Femur (tissue), 1 donor: Measurements from ENCODE around the gene SLC25A21.

Source experiments
- DNase-seq: peaks from one replicate; pipeline ENCODE4 v3.0.0-alpha.2; 2017

The SLC25A21 gene

DNA sequence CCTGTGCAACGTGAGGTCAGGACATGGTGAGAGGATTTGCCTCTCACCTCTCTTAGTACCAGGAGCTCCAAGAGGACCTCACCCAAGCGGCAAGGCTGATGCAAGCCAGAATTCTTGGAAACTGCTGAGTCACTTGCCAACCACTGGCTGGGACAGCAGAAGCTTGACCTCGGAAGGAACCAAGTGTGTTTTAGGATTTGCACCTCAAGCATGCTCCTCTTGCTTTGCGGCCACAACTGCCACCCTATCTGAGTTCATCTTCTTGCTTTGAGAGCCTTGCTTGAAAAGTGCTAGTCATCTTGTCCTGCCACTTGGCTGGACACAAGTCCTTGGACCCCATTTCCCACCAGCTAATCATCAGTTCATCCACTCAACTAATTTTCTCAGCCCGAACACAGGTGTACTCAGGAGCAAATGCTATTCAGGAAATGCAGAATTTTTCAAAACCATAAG is 195.8 kb downstream of the SLC25A21 start:
- no peak for DNase-seq

- DNase-seq: no peak
These were observed 196.6 kb downstream of the SLC25A21 start for GRCh38 chr14:36975834-36976233.

DNA sequence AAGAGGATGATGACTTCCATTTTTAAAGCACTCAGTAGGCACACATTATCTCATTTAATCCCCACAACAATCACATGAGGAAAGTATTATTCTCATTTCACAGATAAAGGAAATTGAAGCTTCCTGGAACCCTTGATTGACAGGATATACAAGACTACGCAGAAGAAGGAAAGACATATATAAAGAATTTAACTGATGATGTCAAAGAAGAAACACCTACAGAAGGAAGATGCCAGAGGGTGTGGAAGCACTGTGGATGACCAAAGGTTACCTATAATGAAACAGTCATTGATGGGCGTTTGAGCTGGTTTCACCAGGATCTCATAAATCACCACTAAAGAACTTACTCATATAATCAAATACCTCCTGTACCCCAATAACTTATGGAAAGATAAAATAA is 197.4 kb downstream of the SLC25A21 start:
- no peak for DNase-seq

DNA sequence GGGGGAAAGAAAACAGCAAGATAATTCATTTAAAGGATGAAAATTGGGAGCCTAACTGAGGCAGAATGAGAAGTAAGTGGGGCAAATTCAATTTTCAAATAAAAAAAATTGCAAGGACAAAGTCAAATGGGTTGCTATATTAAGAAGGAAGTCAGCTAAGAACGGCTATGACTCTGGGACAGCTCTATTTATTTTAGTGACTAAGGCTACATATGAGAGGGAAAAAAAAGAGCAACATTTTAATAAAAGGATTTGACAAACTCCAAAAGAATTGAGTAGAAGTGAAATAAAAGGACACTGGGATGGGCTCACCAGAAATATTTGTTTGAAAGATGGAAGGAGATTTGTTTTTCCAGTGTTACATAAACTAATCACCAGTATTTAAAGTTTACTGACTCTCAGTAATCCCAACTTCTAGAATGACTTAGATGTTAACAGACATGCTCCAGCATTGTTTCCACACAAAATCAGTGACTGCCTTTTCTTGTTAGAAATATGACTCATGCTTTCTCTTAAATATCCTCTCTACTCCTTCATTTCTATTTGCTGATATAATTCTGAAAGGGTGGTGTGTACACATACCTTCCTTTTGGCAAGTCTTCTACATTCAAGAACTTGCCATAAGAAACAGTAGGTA is 198.5 kb downstream of the SLC25A21 start:
- no peak for DNase-seq

GRCh38 chr14:36971263-36971855 is 201.0 kb downstream of the SLC25A21 start:
- no peak for DNase-seq

- DNase-seq: no peak
These were observed 204.4 kb downstream of the SLC25A21 start for GRCh38 chr14:36967892-36968555.

DNA sequence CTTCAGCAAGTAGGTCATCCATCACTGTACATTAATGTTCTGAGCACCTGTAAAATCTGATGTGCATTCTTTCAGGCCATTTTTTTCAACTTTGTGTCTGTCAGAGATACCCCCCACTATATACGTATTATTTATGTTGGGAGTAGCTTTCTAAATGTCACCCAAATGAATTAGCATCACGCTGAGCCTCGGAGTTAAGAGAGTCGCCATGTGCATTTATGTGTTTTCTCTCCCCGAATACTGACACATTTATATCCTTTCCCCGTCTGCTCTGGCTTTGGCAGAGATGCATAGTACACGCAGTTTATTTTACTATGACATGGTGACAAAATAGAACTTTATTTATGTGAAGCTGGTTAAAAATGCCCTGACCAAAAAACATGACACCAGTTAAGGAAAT is 216.4 kb downstream of the SLC25A21 start:
- no peak for DNase-seq

DNA sequence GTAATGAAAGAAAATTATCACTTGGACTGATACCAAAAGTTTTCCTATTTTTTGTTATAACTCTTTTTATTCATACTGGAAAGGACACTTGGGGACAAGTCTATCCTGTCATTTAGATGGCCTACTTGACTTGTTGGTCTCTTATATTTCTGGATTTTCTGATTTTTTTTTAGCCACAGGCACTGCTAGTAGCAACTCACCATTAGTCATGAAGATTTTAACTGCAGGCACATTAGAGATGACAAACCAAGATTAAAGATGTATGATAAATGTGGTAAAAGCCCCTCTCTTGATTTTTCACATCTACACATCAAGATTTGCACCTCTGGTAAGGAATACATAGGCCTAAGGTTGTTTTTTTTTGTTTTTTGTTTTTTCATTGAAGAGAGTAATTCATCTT is 217.0 kb downstream of the SLC25A21 start:
- no peak for DNase-seq

- no peak for DNase-seq
These were observed 219.7 kb downstream of the SLC25A21 start for GRCh38 chr14:36952689-36953088.

- DNase-seq: no peak
These were observed 221.0 kb downstream of the SLC25A21 start for GRCh38 chr14:36951380-36951911.

DNA sequence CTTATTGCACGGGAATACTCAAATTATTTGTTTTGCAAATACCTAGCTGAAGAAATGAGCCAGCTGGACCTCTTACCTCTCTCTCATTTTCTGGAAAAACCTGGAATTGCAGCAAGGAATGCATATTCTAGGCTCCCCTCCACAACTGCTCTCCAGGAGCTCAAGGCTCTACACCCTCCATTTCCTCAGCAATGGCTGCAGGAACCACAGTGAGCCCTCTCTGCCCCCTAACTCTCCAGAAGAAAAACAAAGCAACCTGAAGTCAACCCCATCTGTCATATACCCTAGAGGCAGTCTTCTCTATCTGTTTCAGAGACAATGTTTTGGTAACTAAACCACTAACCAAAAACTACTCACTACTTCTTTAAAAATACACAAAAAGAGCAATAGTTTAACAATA is 221.6 kb downstream of the SLC25A21 start:
- DNase-seq: no peak

- DNase-seq: no peak
These were observed 223.0 kb downstream of the SLC25A21 start for GRCh38 chr14:36949371-36949770.

GRCh38 chr14:36948157-36948859 is 224.1 kb downstream of the SLC25A21 start:
- DNase-seq: no peak

GRCh38 chr14:36947362-36947761 is 225.0 kb downstream of the SLC25A21 start:
- DNase-seq: no peak

GRCh38 chr14:36946872-36947271 is 225.5 kb downstream of the SLC25A21 start:
- no peak for DNase-seq

GRCh38 chr14:36944307-36945010 is 227.9 kb downstream of the SLC25A21 start:
- no peak for DNase-seq

- DNase-seq: no peak
These were observed 229.7 kb downstream of the SLC25A21 start for GRCh38 chr14:36942522-36943245.

DNA sequence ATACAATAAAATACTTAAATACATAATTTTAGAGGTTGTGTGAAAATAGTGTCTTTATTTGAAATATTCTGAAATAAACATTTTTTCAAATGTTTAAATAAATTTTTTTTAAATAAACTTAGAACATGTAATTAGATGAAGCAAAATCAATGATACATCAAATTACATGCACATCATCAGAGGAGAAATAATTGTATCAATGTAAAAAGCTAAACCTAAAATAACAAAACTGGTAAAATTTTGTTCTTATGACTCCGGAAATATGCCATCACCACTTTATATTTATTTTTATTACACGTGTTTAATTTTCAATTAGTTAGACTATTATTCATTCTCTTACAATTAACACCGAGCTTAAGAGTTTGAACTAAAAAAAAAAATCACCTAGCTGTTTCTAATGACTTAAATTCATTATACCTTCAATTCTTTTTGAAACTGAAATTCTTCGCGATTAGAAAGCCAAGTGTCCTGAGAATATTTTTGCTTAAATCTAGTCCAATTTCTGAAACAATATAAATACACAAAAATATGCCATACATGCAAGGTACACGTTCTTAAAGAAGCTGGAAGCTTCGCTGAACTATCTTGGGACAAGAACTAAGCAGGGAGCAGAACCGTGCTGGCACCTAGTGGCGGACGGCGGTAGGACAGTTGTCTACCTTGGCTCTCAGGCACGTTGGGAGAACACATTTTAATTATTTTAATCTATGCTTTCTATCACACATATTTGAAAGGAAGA is 230.5 kb downstream of the SLC25A21 start:
- peak; percentile 76 for DNase-seq

- DNase-seq: no peak
These were observed 231.9 kb downstream of the SLC25A21 start for GRCh38 chr14:36940476-36940875.

DNA sequence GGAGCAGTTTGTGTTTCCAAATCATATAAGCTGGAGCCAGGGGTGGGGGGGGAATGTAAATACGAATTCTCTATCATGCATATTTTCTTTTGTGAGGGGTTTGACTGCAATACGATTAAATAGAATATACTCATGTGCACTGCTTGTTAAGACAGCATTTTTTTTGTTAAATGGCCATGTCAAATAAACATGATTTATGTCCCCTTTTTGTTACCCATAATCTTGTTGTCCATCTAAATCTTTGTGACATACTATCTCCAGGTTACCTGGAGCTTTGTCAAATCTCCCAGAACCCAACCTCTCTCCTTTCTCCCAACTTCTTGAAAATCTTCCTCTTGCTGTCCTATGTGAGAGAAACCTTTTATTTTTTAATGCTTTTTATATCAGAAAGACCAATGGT is 233.1 kb downstream of the SLC25A21 start:
- DNase-seq: no peak

DNA sequence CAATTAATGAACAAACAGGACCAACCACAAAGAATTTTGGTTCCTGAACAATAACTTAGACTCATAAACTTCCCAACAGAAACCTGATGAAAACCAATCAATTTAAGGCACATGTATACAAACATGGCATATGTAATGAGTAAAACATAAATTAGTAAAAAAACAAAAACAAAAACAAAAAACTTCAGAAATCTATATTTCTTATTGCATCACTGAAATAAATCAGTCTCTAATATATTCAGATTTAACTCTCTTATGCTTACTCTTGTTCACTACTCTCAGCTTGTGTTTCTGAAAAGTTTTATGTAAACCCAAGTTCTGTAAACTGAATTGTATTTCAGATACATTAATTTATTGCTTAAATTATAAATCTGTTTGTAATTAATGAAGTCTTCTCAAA is 233.7 kb downstream of the SLC25A21 start:
- DNase-seq: no peak
